GM12878 (cell line): ENCODE results near the gene ZSWIM3. TPM values are rescaled to one million over a fixed set of nuclear protein-coding genes. Genes with fewer than 3 reads are reported as not detected.

Source experiments
- ATAC-seq: fragments of 200-7000 bp; cut with Tn5 transposase; 3 replicates; pipeline ENCODE4 v1.9.1; 2020; ENCODE audit warnings: mild to moderate bottlenecking, moderate library complexity
- BruUV-seq: library from RNA; stranded (reverse); fragments of 400-500 nt; replicated peaks from 2 replicates; lab custom pipeline; 2021; lab: Mats Ljungman, UMichigan
- CTCF ChIA-PET: fragments of 300-600 bp; sonication (Branson Sonifier 250); formaldehyde crosslinking; extraction: SDS; loops from one replicate; lab custom pipeline; 2021; ENCODE audit warnings: inconsistent platforms; lab: Yijun Ruan, JAX
- POLR2A ChIA-PET: fragments of 350-600 bp; formaldehyde crosslinking; extraction: SDS; loops from one replicate; lab custom pipeline; 2021; ENCODE audit warnings: inconsistent platforms; lab: Charles Lee
- RAD21 ChIA-PET: fragments of 300-600 bp; sonication (Branson Sonifier 250); formaldehyde crosslinking; loops from one replicate; lab custom pipeline; 2023; ENCODE audit warnings: antibody characterized with exemption; ENCODE audit not compliant: unreplicated experiment; lab: Charles Lee
- SMC1A ChIA-PET: fragments of 300-600 bp; sonication (Branson Sonifier 250); formaldehyde crosslinking; loops from one replicate; lab custom pipeline; 2023; ENCODE audit not compliant: unreplicated experiment, uncharacterized antibody; lab: Charles Lee
- DNase-seq: peaks from one replicate; pipeline ENCODE4 v3.0.0-alpha.2; 2011; ENCODE audit warnings: low read depth, low spot score
- FAIRE-seq: peaks from 3 replicates; lab custom pipeline; 2011; peaks lifted over from hg19 to GRCh38; lab: Jason Lieb, UNC
- H2AFZ ChIP-seq: 2 replicates; pipeline ENCODE4 v1.6.0; 2011; ENCODE audit warnings: low read depth, low read length, control low read depth; ENCODE audit not compliant: control insufficient read depth
- H3K27ac ChIP-seq: 2 replicates; pipeline ENCODE4 v1.5.1; 2011; ENCODE audit warnings: control low read depth; ENCODE audit not compliant: control insufficient read depth, insufficient read depth
- H3K27me3 ChIP-seq, 2 experiments: replicated peaks in 1 of 2; 2 replicates each; pipeline versions ENCODE4 v1.6.0 to v1.6.1; 2011; ENCODE audit warnings: low read length in 1 of 2; ENCODE audit not compliant: control insufficient read depth in 2 of 2, insufficient read depth in 2 of 2
- H3K36me3 ChIP-seq, 2 experiments: 2 replicates each; pipeline ENCODE4 v1.5.1; 2011; ENCODE audit warnings: low read length in 1 of 2; ENCODE audit not compliant: control insufficient read depth in 2 of 2, insufficient read depth in 2 of 2
- H3K4me1 ChIP-seq: 2 replicates; pipeline ENCODE4 v1.6.1; 2011; ENCODE audit warnings: mild to moderate bottlenecking, low read length, moderate library complexity, mixed read lengths; ENCODE audit not compliant: control insufficient read depth, insufficient read depth
- H3K4me2 ChIP-seq: 2 replicates; pipeline ENCODE4 v1.6.0; 2011; ENCODE audit warnings: control low read depth; ENCODE audit not compliant: control insufficient read depth, insufficient read depth
- H3K4me3 ChIP-seq: fragments of 200-600 bp; sonication (generic); 2 replicates; pipeline ENCODE4 v1.5.1; 2016
- H3K79me2 ChIP-seq: 2 replicates; pipeline ENCODE4 v1.6.0; 2011; ENCODE audit warnings: low read length; ENCODE audit not compliant: control insufficient read depth, insufficient read depth
- H3K9ac ChIP-seq: 2 replicates; pipeline ENCODE4 v1.8.0; 2011; ENCODE audit warnings: low read length, control low read depth, mixed read lengths; ENCODE audit not compliant: control insufficient read depth, insufficient read depth
- H3K9me3 ChIP-seq: replicated peaks from 3 replicates; pipeline ENCODE4 v1.5.1; 2011; ENCODE audit warnings: mild to moderate bottlenecking, low read length; ENCODE audit not compliant: control insufficient read depth, insufficient read depth
- H4K20me1 ChIP-seq: 2 replicates; pipeline ENCODE4 v1.6.0; 2011; ENCODE audit not compliant: control insufficient read depth, insufficient read depth
- ESRRA ChIP-seq: IDR thresholded peaks from 2 replicates; pipeline ENCODE4 v1.6.1; 2012; ENCODE audit warnings: mild to moderate bottlenecking, low read length, improper control_type of control experiment
- FOXK2 ChIP-seq: fragments of 450-650 bp; IDR thresholded peaks from 2 replicates; pipeline ENCODE4 v1.6.1; 2017; ENCODE audit warnings: mild to moderate bottlenecking, moderate library complexity
- SPI1 ChIP-seq: IDR thresholded peaks from 2 replicates; pipeline ENCODE4 v1.6.1; 2011; ENCODE audit warnings: low read depth, mild to moderate bottlenecking, low read length, moderate library complexity, borderline replicate concordance; ENCODE audit not compliant: insufficient read depth
- SREBF1 ChIP-seq: IDR thresholded peaks from 2 replicates; pipeline ENCODE4 v1.6.1; 2012; ENCODE audit warnings: mild to moderate bottlenecking, low read length
- SUZ12 ChIP-seq: fragments of 200-600 bp; sonication (generic); IDR thresholded peaks from one replicate; pipeline ENCODE4 v1.6.1; 2018; ENCODE audit warnings: antibody characterized with exemption, mild to moderate bottlenecking; ENCODE audit not compliant: unreplicated experiment
- TARDBP ChIP-seq: IDR thresholded peaks from 2 replicates; pipeline ENCODE4 v1.6.1; 2016; ENCODE audit warnings: borderline replicate concordance
- WGBS: methylation state at CpG from one replicate; pipeline ENCODE4 v1.1.6; 2016; ENCODE audit warnings: low lambda C conversion rate; ENCODE audit not compliant: insufficient replicate concordance, insufficient coverage; ENCODE audit errors: missing lambda C conversion rate; 5-methylcytosine and 5-hydroxymethylcytosine counted together
- in situ Hi-C: fragments of 300-500 bp; cut with MboI; formaldehyde crosslinking; loops from 9 replicates; pipeline ENCODE4 v1.14.3; 2018; ENCODE audit warnings: mixed read lengths
- intact Hi-C: fragments of 100-400 bp; cut with micrococcal nuclease; formaldehyde crosslinking; loops from one replicate; pipeline ENCODE4 v1.14.2; 2022; ENCODE audit not compliant: unreplicated experiment
- polyA plus RNA-seq, 11 experiments: library from polyadenylated mRNA; depleted of rRNA in 4 of 11; unstranded in 6 of 11; stranded (reverse) in 5 of 11; fragments of >200 nt; fragmentation: Nextera tagmentation in 4 of 11; fragmentation: Illumina TruSeq in 1 of 11; extraction: Ambion mirVana in 4 of 11; extraction: Trizol in 1 of 11; gene quantifications; 1 replicate in 1 of 11; 2 replicates in 10 of 11; pipeline versions ENCODE4 v1.2.1 to v1.2.3, GENCODE V29; 2011 to 2016; ENCODE audit warnings: inconsistent platforms in 2 of 11, missing spikeins in 2 of 11, low read depth in 1 of 11
- total RNA-seq, 4 experiments: library from RNA; depleted of rRNA in 3 of 4; stranded (reverse); fragments of >200 nt in 3 of 4; fragmentation: Illumina TruSeq in 1 of 4; extraction: Trizol in 1 of 4; gene quantifications; 2 replicates each; pipeline versions ENCODE4 v1.2.1 to v1.2.3, GENCODE V29; 2013 to 2021
- TF ChIP-seq, protein P1 (sequence below): fragments of 450-650 bp; IDR thresholded peaks from 2 replicates; pipeline ENCODE4 v1.6.1; 2017; ENCODE audit warnings: mild to moderate bottlenecking, moderate library complexity
- TF ChIP-seq, protein P2 (sequence below): IDR thresholded peaks from 2 replicates; pipeline ENCODE4 v1.6.1; 2012; ENCODE audit warnings: low read depth, low read length, improper control_type of control experiment
- TF ChIP-seq, protein P3 (sequence below): fragments of 150-350 bp; IDR thresholded peaks from 2 replicates; pipeline ENCODE4 v1.6.1; 2016; ENCODE audit warnings: low read depth, low read length

Gene ZSWIM3
- total and polyA plus RNA-seq, 10 of the 15 experiments (the other 5 are each of a cell fraction or from before 2014, with no cell fraction given), result 1.6 to 5.1 (median 4.2) TPM

DNA sequence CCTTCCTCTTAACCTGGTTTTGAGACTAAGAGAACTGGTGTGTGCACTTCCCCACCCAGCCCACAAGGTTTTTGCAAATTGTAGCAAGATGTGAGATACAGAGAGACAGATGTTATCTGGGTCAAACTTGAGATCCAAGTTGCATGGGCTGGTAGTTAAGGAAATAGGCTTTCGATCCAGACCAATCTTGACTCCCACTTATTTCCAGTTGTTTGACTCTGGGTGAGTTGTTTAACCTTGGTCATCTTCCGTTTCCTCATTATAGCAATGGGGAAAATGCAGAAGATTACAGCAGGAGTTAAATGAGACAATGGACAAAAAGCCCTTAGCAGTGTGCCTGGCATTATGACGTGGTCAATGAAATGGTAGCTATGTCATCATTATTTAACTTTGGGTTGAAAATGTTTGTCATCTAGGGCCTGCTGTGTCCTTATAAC is 22.1 kb upstream of the ZSWIM3 start:
- FAIRE-seq, result no peak
- RAD21 ChIA-PET, result no interaction called here

DNA sequence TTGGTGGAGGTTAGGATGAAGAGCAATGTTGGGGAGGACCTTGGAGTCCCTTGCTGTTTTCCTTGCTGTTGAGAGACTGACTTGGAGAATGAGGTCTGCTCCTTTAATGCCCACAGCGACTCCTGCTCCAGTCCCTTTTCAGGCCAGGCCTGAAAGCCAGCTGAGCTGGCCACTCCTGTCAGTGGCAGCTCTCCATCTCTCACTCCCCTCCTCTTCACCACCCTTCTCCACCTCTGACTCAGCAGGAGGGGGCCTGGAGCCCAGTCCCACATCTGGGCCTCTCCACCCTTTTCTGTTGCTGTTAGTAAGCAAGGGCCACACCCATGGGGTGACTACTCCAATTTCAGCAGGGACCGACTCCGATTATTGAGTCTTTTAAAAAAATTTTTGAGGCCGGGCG is 21.6 kb upstream of the ZSWIM3 start:
- H2AFZ ChIP-seq, result no peak overlapping the region
- no peak overlapping the region for H3K4me3 ChIP-seq
- intact Hi-C loops, result no loop called here
- no peak for DNase-seq
- no peak for FAIRE-seq
- no peaks in the 10 kb centered on the region; a peak in 1 of 4 replicates for H3K36me3 ChIP-seq
- H3K9ac ChIP-seq, result no peak overlapping the region
- ChIA-PET POLR2A (no interaction called here), RAD21 (no interaction called here), CTCF (no interaction called here), SMC1A (interaction anchor here (0.5 kb wide), 1 partner anchor 442 kb away, joined by 3 read pairs; no protein-coding TSS in a partner anchor)
- no peak overlapping the region for H3K4me2 ChIP-seq
- in situ Hi-C loops, result no loop called here
- peaks cover 3% of the 10 kb centered on the region for H3K4me1 ChIP-seq
- no TSS peak for BruUV-seq
- no peaks in the 10 kb centered on the region for H3K79me2 ChIP-seq
- H3K9me3 ChIP-seq, result no peaks in the 10 kb centered on the region
- no peaks in the 10 kb centered on the region for H4K20me1 ChIP-seq
- no peak for ATAC-seq
- WGBS, result 99% methylated on average over 5 of the region's 5 CpGs
- no peaks in the 10 kb centered on the region for H3K27me3 ChIP-seq
- no peak overlapping the region for H3K27ac ChIP-seq
- TF ChIP-seq SREBF1 (no peak), FOXK2 (no peak), ESRRA (no peak), TARDBP (no peak)
- TF ChIP-seq, protein P1, sequence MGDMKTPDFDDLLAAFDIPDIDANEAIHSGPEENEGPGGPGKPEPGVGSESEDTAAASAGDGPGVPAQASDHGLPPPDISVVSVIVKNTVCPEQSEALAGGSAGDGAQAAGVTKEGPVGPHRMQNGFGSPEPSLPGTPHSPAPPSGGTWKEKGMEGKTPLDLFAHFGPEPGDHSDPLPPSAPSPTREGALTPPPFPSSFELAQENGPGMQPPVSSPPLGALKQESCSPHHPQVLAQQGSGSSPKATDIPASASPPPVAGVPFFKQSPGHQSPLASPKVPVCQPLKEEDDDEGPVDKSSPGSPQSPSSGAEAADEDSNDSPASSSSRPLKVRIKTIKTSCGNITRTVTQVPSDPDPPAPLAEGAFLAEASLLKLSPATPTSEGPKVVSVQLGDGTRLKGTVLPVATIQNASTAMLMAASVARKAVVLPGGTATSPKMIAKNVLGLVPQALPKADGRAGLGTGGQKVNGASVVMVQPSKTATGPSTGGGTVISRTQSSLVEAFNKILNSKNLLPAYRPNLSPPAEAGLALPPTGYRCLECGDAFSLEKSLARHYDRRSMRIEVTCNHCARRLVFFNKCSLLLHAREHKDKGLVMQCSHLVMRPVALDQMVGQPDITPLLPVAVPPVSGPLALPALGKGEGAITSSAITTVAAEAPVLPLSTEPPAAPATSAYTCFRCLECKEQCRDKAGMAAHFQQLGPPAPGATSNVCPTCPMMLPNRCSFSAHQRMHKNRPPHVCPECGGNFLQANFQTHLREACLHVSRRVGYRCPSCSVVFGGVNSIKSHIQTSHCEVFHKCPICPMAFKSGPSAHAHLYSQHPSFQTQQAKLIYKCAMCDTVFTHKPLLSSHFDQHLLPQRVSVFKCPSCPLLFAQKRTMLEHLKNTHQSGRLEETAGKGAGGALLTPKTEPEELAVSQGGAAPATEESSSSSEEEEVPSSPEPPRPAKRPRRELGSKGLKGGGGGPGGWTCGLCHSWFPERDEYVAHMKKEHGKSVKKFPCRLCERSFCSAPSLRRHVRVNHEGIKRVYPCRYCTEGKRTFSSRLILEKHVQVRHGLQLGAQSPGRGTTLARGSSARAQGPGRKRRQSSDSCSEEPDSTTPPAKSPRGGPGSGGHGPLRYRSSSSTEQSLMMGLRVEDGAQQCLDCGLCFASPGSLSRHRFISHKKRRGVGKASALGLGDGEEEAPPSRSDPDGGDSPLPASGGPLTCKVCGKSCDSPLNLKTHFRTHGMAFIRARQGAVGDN, result no peak
- TF ChIP-seq, protein P2, sequence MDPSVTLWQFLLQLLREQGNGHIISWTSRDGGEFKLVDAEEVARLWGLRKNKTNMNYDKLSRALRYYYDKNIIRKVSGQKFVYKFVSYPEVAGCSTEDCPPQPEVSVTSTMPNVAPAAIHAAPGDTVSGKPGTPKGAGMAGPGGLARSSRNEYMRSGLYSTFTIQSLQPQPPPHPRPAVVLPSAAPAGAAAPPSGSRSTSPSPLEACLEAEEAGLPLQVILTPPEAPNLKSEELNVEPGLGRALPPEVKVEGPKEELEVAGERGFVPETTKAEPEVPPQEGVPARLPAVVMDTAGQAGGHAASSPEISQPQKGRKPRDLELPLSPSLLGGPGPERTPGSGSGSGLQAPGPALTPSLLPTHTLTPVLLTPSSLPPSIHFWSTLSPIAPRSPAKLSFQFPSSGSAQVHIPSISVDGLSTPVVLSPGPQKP, result no peak
- TF ChIP-seq, protein P3, sequence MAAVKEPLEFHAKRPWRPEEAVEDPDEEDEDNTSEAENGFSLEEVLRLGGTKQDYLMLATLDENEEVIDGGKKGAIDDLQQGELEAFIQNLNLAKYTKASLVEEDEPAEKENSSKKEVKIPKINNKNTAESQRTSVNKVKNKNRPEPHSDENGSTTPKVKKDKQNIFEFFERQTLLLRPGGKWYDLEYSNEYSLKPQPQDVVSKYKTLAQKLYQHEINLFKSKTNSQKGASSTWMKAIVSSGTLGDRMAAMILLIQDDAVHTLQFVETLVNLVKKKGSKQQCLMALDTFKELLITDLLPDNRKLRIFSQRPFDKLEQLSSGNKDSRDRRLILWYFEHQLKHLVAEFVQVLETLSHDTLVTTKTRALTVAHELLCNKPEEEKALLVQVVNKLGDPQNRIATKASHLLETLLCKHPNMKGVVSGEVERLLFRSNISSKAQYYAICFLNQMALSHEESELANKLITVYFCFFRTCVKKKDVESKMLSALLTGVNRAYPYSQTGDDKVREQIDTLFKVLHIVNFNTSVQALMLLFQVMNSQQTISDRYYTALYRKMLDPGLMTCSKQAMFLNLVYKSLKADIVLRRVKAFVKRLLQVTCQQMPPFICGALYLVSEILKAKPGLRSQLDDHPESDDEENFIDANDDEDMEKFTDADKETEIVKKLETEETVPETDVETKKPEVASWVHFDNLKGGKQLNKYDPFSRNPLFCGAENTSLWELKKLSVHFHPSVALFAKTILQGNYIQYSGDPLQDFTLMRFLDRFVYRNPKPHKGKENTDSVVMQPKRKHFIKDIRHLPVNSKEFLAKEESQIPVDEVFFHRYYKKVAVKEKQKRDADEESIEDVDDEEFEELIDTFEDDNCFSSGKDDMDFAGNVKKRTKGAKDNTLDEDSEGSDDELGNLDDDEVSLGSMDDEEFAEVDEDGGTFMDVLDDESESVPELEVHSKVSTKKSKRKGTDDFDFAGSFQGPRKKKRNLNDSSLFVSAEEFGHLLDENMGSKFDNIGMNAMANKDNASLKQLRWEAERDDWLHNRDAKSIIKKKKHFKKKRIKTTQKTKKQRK, result no peak

More for the DNA sequence above, 22.1 kb upstream of the ZSWIM3 start:
- no TSS peak for BruUV-seq
- H4K20me1 ChIP-seq, result no peaks in the 10 kb centered on the region
- H3K4me2 ChIP-seq, result no peak overlapping the region
- H3K27me3 ChIP-seq, result no peaks in the 10 kb centered on the region
- H3K36me3 ChIP-seq, result no peaks in the 10 kb centered on the region
- H3K9me3 ChIP-seq, result no peaks in the 10 kb centered on the region
- TF ChIP-seq SPI1 (peak; percentile 26; the same call in 1 of the 2 replicates), SUZ12 (no peak)
- no peak overlapping the region for H3K4me3 ChIP-seq
- no peak overlapping the region for H3K9ac ChIP-seq
- SMC1A ChIA-PET, result no interaction called here
- no peak overlapping the region for H3K27ac ChIP-seq
- no peak for ATAC-seq
- peaks cover 3% of the 10 kb centered on the region for H3K4me1 ChIP-seq
- in situ Hi-C loops, result no loop called here
- intact Hi-C loops, result no loop called here
- POLR2A ChIA-PET, result no interaction called here
- 91% methylated on average over 3 of the region's 3 CpGs for WGBS
- DNase-seq, result no peak
- CTCF ChIA-PET, result interaction anchor here (1.6 kb wide), 1 partner anchor 17 kb away, joined by 4 read pairs; no protein-coding TSS in a partner anchor
- no peaks in the 10 kb centered on the region for H3K79me2 ChIP-seq
- no peak overlapping the region for H2AFZ ChIP-seq
